GM19463 (cell line): ENCODE measurements around the gene APC2.
"Not testable (repeated sequence)": the region's sequence is repeated elsewhere in the genome, so short reads cannot be mapped to it uniquely, and the experiment has no call there.

Experiments used
- ATAC-seq: cut with Tn5 transposase; IDR thresholded peaks from one replicate; pipeline ENCODE4 v1.9.1; 2021; ENCODE audit warnings: mild to moderate bottlenecking, moderate library complexity; ENCODE audit not compliant: unreplicated experiment

The APC2 gene

DNA sequence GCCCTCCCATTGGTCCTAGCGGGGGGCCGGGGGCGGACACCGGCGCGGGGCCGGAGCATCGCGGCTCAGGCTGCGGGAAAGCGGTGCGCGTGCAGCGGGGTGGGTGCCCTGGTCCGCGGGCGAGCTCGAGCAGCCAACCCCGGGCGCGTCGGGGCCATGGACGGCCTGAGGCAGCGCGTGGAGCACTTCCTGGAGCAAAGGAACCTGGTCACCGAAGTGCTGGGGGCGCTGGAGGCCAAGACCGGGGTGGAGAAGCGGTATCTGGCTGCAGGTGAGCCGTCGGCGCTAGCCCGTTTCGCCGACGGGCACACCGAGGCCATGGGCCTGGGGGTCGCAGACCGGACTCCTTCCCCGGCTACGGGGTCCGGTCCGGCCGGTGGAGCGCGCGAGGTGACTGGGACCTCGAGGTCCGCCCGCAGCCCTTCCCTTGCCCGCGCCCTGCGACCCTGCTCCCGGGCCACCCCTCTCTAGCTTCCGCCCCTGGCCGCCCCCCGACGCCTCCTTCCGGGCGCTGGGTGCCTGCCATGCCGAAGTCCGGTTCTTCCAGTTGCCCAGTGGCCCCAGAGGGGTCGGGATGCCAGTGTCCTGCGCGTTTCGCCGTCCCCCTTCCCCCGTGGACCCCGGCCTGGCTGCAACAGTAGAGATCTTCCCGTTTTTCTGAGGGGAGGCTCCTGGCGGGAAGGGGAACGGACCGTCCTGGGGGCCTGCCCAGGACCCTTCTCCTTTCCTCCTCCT is 41.4 kb downstream of the APC2 start, which contains the start of gene REEP6:
REEP6 (plus strand) TSS at position 68 of the 735 bp plus-strand sequence; CDS start at position 157, 89 bp downstream.
- no peak for ATAC-seq

DNA sequence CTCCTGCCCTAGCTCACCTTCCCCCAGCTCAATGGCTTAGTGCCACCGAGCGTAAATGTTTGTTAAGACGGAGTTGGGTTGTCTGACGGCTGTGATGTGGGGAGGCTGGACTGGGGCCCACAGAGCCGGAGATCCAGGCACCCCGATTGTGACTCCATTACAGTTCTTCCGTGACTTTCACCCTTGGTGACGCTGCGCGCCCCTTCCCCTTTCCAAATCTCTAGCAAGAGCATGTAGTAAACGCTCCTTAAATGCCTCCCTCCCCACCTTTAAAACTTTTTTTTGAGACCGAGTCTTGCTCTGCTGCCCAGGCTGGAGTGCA is 41.9 kb downstream of the APC2 start:
- ATAC-seq: no peak

DNA sequence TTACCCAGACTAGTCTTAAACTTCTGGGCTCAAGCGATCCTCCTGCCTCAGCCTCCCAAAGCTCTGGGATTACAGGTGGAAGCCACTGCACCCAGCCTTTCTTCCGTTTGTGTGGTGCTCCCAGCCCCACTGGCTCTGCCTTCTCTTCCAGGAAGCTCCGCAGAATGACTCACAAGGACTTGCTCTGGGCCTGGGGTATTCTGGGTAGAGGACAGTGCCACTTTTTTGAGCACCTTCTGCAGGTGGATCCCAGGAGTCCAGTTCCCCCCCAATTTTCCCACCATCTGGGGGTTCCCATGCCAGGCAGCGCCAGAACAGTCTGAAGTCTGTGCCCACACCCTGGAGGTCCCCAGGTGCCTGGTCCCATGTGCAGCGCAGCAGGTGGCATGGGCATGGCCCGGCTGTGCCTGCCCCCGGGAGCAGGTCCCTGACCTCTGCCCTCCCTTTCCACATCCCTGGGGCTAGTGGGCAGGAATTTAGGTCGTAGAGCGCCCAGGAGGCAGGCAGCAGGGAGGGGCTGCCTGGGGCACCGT is 42.6 kb downstream of the APC2 start:
- no peak for ATAC-seq

DNA sequence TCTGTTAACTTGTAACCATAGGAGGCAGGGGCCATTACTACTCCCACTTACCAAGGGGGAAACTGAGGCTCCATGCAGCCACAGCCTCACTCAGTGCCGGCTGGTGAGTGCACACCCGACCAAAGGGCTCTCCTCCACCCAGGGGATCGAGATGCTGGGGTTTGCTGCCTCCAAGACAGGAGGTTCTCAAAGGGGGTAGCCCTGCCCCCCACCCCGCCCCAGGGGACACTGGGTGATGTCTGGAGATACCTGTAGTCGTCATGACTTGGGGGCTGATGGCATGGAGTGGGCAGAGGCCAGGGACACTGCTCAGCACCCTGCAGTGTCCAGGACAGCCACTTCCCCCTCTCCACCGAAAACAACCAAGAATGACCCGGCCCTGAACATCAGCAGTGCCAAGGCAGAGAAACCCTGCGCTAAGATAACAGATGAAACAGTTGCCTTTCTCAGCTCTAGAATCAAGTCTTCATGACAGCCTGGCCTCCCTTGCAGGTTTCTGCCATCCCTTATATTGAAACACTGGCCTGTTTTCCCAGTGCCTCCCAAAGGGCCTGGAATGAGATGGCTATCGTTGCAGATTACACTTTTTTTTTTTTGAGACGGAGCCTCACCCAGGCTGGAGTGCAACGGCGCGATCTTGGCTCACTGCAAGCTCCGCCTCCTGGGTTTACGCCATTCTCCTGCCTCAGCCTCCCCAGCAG is 44.3 kb downstream of the APC2 start:
- no peak for ATAC-seq

DNA sequence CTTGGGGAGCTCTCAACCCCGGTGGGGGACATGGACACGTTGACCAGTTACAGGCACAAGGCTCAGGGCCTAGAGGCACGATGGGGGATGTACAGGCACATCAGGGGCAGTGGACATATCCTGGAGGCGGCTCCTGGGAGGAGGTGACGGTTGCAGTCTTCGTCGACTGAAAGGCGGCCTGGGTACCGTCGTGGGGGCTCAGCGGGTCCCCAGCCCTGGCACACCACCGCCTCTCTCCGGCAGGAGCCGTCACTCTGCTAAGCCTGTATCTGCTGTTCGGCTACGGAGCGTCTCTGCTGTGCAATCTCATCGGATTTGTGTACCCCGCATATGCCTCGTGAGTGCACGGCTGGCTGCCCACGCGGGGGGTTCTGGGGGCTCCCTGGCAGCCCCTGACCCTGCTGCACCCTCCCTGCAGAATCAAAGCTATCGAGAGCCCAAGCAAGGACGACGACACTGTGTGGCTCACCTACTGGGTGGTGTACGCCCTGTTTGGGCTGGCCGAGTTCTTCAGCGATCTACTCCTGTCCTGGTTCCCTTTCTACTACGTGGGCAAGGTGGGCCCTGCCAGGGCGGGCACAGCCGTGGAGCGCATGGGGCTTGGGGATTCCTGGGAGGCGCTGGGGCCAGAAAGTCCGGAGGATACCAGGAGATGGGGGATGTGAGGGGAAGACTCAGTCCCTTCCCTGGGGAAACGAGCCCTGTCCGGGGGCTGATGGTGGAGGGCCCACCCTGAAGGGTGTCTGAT is 45.3 kb downstream of the APC2 start:
- no peak for ATAC-seq

DNA sequence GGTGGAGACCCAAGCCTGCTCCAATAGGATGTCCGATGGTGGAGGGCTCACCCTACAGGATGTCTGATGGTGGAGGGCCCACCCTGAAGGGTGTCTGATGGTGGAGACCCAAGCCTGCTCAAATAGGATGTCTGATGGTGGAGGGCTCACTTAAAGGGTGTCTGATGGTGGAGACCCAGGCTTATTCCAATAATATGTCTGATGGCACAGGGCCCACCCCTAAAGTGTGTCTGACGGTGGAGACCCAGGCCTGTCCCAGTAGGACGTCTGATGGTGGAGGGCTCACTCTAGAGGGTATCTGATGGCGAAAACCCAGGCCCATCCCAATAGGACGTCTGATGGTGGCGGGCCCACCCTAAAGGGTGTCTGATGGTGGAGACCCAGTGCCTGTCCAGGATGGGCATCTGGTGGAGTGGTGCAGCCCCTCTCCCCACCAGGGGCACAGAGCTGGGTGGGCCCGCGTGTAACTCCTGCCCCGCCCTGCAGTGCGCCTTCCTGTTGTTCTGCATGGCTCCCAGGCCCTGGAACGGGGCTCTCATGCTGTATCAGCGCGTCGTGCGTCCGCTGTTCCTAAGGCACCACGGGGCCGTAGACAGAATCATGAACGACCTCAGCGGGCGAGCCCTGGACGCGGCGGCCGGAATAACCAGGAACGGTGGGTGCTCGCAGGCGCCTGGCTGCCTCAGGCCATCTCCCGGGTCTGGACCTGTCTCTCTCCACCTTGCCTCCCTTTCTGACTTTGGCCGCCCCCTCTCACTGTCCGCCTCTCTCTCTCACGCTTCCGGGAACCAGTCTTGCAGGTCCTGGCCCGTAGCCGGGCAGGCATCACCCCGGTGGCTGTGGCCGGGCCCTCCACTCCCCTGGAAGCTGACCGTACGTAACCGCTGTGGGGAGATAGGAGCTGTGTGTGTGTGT is 46.1 kb downstream of the APC2 start:
- no peak for ATAC-seq

DNA sequence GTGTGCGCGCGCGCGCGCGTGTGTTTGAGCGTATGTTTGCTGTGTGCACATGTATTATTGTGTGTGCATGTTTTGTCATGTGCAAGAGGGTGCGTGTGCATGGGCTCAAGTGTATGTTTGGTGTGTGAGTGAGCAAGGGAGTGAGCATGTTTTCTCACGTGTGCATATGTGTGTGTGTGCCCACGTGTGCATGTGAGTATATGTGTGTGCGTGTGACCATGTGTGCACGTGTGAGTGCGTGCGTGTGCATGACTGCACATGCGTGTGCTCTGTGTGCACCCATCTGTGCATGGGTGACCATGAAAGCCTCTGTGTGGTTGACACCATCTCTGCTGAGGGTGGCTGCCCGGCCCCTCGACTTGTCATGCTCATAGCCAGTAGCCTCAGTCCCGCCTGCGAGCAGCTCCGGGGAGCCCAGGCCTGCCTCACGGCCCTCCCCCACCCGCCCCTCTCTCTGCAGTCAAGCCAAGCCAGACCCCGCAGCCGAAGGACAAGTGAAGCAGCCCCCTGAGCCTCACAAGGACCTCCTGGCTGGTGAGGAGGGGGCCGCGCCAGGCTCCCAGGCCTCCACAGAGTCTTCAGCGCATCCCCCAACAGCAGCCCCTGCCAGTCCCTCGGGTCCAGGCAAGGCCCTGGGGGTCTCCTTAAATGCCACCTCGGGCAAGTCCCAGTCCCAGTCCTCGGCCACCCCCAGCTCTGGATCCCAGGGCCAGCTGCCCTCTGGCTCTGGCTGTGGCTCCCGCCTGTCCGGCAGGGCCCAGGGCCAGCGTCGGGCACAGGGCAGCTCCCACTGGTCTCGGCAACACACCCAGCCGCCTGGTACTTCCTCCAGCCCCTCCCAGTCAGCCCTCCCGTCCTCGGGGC is 47.0 kb downstream of the APC2 start:
- ATAC-seq: no peak

DNA sequence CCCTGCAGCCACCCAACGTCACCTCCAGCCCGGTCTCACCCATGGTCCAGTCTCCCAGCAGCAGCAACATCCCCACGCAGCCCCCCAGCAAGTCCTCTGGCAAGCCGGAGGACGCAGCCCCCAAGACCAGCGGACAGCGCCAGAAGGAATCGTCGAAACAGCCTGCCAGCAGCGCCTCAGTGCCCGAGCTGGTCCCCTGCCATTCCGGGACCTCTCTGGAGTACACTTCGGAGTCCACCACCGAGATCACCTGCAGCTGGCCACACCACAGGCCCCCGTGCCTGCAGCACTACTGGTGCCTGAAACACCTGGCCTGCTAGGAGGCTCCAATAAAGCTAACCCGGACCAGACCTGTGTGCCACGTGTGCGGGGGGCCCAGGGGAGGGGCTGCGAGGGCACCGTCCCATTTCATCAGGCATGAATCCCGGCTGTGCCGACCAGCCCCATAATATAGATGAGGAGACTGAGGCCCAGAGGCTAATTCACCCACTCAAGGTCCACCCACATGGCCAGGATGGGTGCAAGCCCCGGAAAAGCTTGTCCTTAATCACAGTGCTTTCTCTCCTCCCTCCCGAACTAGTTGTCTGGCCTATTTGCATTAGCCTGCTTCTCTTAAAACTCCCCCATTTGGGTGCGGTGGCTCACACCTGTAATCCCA is 47.8 kb downstream of the APC2 start:
- ATAC-seq: no peak

DNA sequence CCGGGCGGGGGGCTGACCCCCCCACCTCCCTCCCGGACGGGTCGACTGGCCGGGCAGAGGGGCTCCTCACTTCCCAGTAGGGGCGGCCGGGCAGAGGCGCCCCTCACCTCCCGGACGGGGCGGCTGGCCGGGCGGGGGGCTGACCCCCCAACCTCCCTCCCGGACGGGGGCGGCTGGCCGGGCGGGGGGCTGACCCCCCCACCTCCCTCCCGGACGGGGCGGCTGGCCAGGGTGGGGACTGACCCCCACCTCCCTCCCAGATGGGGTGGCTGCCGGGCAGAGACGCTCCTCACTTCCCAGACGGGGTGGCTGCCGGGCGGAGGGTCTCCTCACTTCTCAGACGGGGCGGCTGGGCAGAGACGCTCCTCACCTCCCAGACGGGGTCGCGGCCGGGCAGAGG is 49.3 kb downstream of the APC2 start:
- ATAC-seq: not testable (repeated sequence)

DNA sequence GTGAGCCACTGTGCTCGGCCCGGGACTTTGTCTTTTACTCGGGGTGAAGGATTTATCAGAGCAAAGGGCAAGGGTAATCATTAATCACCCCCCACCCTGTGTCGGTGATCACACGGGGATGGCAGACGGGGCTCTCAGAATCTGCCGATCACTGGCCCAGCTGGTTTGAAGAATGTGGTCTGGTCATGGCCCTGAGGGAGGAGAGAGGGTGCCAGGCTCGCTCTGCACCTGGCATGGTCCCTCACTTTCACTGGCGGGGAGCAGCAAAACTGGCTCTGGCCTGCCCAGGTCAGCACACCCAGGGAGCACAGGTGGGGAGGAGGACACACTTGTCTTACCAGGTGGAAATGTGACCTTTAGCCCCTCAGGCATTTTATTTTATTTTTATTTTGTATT is 51.3 kb downstream of the APC2 start:
- ATAC-seq: no peak

DNA sequence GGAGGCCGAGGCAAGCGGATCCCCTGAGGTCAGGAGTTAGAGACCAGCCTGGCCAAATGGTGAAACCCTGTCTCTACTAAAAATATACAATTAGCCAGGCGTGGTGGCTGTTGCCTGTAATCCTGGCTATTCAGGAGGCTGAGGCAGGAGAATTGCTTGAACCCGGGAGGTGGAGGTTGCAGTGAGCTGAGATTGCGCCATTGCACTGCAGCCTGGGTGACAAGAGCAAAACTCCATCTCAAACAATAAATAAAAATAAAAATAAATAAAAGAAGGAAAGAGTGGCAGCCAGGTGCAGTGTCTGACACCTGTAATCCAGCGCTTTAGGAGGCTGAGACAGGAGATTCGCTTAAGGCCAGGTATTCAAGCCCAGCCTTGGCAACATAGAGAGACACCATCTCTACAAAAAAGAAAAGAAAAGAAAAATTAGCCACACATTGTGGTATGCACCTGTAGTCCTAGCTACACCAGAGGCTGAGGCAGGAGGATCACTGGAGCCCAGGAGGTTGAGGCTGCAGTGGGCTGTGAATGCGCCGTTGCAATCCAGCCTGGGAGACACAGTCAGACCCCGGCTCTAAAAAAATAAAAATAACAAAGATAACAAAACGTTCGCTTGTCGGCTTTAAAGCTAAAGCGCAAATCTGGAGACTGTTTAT is 52.6 kb downstream of the APC2 start:
- no peak for ATAC-seq

DNA sequence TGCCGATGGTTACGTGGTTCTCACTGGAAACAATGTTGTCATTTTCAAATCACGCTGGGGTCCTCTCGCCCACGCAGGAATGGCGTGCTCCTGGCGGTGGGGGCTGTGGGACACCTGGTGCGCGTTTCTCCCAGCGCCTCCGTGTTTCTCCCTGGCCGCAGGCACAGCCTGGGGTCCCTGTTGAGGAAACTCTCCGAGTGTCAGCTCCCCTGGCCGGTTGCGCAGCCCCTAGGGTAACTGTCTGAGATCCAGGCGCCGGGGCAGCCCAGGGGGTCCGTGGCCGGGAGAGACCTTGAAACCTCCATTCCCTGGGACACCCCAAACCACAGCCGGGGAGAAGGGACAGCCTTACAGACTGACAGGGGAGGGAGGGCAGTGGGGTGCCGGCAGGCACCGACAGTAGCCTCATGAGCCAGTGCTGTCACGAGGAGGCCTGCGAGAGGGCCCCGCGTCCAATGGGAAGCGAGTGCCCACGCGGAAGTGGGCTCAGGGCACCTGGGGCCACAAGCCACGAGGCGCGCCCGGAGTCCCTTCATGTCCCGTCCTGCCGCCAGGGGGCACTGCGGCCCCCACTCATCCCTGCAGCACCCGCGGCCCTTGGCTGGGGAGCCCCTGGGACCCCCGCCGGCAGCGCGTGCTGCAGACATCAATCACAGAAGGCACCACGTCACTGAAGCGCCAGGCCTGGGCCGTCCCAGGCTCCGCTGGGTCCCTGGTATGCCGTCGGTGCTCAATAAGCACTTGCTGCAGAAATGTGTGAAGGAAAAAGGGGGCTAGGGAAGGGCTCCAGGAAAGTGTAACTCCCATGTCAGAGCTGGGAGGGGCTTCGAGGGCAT is 53.4 kb downstream of the APC2 start:
- no peak for ATAC-seq

DNA sequence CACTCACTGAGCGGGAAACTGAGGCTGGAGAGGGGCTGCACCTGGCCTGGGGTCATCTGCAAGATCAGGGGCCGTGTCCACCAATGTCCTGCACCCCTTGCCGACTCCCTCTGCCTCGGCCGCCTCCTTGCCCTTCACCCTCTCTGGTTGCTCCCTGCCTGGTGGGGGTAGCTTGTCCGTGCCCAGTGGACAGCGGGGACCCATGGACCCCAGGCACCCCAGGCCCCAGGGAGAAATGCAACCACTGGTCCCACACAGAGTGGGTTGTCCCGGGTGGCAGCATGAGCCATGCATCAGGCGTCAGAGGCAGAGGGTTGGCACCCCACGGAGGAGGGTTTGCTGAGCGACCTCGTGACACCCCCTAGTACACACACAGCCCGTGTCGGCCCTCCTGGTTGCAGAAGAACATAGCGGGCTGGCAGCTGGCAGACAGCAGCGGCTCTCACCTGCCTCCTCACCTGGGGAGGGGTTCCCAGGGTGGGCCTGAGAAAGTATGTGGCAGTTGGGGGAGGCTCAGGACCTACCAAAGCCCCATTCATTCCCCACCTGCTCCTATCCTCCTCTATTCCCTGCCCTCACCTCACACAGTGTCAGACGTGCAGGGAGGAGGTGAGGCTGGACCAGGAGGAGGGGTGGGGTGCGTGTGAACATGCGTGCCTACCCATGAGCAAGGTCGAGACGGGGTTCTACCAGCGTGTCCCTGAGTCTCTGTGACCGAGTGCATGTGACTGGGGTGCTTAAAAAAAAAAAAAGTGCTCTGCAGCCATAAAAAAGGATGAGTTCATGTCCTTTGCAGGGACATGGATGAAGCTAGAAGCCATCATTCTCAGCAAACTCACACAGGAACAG is 54.2 kb downstream of the APC2 start:
- no peak for ATAC-seq

DNA sequence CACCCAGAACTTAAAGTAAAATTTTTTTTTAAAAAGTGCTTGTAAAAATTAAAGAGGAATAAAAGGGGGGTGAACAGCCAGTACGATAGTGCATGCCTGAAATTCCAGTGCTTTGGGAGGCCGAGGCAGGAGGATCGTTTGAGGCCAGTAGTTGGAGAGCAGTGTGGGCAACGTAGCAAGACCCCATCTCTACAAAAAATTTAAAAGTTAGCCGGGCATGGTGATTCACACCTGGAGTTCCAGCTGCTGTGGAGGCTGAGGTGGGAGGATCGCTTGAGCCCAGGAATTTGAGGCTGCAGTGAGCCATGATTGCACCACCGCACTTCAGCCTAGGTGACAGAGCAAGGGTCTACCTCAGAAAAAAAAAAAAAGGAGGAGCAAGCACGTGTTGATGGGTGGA is 55.1 kb downstream of the APC2 start:
- ATAC-seq: no peak

DNA sequence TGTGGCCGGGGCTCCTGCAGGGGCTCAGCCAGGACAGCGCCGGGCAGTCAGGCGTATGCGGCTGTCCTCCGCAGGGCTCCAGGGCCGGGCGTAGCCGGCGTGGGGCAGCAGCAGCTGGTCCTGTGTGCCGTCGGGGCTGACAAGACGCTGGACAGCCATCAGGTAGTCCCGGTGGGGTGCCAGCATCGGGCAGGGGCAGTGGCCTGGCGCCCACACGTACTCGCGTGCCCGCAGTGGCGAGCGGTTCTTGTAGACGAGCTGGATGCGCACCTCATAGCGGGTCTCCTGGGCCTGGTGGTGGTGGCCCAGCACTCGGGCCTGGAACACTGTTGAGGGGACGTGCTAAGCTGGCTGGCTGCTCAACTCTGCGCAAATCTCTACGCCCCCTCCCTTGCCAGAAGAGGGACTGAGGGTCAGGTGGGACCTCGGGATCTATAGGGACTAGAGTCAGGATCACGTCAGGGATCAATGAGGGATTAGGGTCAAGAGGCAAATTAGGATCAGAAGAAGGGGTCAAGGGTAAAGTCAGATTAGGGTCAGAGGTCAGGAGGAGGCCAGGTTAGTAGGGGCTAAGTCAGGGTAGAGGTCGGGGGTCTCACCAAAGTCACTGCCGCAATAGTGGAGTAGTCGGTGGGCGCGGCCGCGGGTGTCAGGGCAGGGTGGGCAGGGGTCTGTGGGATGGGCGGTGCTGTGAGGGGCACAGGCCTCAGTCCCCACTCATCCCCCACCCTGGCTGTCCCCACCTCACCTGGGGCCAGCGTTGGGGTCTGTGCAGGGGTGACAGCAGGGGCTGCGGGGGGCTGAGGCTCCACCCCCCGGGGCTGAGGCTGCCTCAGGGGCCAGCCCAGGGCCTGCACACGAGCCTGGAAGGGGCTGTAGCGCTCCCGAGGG is 56.3 kb downstream of the APC2 start:
- ATAC-seq: no peak

DNA sequence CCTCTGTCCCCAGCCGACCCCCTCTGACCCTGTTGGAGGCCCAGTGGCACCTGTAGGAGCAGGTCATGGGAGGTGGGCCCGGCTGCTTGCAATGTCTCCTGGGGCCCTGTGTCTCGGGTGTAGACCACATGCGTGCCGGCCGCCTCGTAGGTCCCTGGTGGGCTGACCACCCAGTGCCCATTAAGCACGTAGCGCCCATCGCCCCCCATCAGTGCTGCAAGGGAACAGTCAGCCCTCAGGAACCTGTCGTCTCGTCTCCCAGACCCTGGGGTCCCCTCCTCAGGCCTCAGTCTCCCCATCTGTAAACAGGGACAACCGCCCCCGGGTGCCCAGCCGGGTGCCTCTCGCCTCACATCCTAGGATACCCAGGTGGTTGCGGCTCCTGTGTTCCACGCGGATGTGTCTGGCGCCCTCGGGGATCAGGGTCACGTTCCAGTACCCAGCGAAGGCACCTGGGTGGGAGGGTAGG is 57.3 kb downstream of the APC2 start:
- no peak for ATAC-seq
